PC-3 (cell line): ENCODE data around the gene HS2ST1.

ENCODE experiments used
- CTCF ChIP-seq: fragments of 300-600 bp; sonication (generic); conservative IDR thresholded peaks from 2 replicates; pipeline ENCODE4 v1.5.1; 2017; ENCODE audit warnings: antibody characterized with exemption, low read depth, mild to moderate bottlenecking, low read length
- EZH2 ChIP-seq: fragments of 300-600 bp; sonication (generic); IDR thresholded peaks from one replicate; pipeline ENCODE4 v1.6.1; 2017; ENCODE audit warnings: antibody characterized with exemption, mild to moderate bottlenecking, low read length; ENCODE audit not compliant: unreplicated experiment
- EZH2phosphoT487 ChIP-seq: fragments of 300-600 bp; sonication (generic); IDR thresholded peaks from 2 replicates; pipeline ENCODE4 v1.6.1; 2018; ENCODE audit warnings: mild to moderate bottlenecking, antibody characterized with exemption, low read length, borderline replicate concordance

- no peak for TF ChIP-seq CTCF
- TF ChIP-seq EZH2phosphoT487, result no peak
- TF ChIP-seq EZH2, result no peak
Measured at GRCh38 chr1:87159378-87159915, 245.0 kb downstream of the HS2ST1 start.
